GM11168 (cell line): ENCODE results near the gene ATP1A1.

Experiments used
- in situ Hi-C: fragments of 300-500 bp; cut with MboI; formaldehyde crosslinking; loops from one replicate; pipeline ENCODE4 v1.12.0; 2022; ENCODE audit warnings: low sequenced_read_pairs; ENCODE audit not compliant: unreplicated experiment

The ATP1A1 gene

DNA sequence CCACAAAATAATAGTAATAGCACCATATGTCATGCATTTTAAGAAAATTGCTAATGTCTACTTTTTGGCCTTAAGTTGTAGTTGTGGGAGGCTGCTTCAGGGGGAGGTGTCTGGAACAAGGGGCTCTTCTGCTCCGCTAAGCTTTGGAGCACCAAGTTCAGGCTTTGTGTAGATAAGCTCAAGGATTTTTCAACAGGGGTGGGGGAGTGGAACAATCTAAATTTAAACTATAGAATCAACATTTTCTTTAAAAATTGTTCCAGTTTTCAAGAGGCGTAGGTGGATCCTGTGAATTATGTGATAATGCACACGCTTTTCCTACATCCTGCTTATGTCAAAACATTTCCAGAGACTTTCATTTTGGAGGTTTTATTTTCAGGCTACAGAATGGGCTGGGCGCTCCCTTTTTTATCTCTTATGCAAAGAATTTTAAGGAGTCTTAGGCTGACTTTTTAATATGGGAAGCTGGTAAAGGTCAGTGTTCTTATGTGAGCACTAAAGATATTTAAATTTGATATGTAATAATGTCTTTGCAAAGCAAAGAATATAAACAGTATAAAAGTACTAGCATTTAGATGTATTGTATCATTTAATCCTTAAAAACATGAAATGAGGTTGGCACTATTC, 9.9 kb downstream of the ATP1A1 start:
- in situ Hi-C loops = loop anchor here (25.0 kb wide), 1 partner anchor 1671 kb away; the partner anchor contains the start of gene NRAS

DNA sequence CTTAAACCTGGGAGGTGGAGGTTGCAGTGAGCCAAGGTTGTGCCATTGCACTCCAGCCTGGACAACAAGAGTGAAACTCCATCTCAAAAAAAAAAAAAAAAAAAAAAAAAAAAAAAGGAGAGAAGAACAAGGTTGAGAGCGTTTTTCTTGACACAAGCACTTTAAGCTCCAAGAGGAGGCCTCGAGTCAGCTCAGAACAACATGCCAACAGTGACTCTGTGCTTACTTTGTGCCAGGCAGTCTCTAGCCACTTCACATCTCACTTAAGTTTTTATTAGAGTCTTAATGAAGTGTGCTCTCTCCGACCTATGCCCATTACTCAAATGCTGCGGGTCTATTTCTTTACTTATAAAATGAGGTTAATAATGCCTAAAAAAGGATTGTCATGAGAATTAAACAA, 13.0 kb downstream of the ATP1A1 start:
- in situ Hi-C loops = loop anchor here (25.0 kb wide), 1 partner anchor 1674 kb away; the partner anchor contains the start of gene NRAS

DNA sequence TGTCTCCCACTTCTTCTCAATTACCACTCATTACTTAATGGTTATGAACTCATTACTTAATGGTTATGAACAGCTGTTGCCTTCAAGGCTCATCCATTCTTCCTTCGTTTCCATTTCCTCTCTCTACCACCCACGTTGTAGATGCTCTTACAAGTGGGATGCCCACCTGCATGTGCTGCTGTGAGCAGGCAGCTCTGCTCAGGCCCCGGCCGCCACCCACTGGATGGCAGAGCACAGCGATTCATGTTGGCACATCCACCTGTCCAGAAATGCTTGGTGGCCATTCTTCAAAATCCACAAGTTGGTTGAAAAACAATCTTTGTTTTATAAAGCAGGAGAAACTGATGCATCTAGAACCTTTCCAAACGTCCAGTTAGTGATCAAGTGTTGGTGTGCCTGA, 14.5 kb downstream of the ATP1A1 start:
- in situ Hi-C loops = loop anchor here (25.0 kb wide), 1 partner anchor 1675 kb away; the partner anchor contains the start of gene NRAS

DNA sequence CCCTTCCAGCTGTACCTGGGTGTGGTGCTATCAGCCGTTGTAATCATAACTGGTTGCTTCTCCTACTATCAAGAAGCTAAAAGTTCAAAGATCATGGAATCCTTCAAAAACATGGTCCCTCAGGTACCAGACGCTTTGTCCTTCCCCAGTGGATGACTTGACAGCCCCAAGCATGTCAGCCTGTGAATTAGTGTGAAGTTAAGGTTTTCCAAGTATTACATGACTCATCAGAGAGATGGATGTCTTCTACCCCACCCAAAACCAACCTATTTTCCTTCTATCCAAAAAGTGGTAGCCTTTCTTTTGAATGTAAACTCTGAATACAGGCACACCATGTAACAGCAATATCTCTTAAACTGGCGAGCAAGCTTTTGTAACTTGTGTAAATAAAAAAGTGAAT, 15.1 kb downstream of the ATP1A1 start:
- in situ Hi-C loops = loop anchor here (25.0 kb wide), 1 partner anchor 1676 kb away; the partner anchor contains the start of gene NRAS

DNA sequence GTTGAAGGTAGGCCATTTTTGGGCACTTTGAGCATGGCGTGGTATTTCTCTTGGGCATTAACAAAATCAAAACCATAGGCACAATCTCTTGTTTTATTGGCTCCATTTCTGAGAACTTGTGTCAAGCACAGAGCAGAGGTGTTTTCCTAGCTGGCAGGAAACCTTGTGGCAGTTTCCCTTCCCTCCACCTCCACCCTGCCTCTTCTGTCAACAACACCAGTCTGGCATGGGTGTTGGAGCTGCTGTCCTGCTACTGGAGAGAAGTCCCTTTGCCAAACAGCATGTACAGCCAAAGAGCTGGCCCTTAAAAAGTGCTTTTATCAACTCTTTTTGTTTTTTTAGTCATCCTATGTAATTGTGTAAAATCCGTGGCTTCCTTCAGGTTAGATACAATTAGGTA, 16.0 kb downstream of the ATP1A1 start:
- in situ Hi-C loops = loop anchor here (25.0 kb wide), 1 partner anchor 1677 kb away; the partner anchor contains the start of gene NRAS

DNA sequence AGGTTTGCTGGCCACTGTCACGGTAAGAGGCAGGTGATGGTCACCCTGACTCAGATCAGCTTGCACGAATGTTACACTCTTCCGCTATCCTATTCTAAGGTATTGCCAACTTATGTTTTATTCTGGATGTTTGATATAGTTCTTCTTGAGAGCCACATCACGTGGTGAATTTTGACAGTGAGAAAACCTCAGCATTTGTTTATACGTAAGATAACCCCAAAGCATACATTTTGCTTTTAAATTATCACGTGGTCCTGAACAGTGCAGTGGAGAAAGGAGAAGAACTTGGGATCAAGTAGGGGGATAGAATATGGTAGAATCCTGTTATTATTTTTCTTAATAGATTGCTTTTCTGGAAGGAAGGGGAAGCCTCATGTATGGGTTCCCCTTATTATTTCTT, 16.6 kb downstream of the ATP1A1 start:
- in situ Hi-C loops = loop anchor here (5.0 to 25.0 kb wide), 2 partner anchors 83 to 1677 kb away; partner anchors contain the start of gene NRAS

DNA sequence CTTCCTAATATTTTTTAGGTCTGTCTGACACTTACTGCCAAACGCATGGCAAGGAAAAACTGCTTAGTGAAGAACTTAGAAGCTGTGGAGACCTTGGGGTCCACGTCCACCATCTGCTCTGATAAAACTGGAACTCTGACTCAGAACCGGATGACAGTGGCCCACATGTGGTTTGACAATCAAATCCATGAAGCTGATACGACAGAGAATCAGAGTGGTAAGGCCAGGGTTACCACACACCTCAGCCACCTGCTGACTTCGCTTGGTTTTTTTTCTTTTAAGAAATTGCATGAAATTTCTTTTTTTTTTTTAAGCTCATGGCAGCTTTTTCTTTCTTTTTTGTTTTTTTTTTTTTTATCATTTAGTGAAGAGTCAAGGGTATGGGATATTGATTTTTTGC, 17.2 kb downstream of the ATP1A1 start:
- in situ Hi-C loops = loop anchor here (5.0 to 25.0 kb wide), 2 partner anchors 82 to 1678 kb away; partner anchors contain the start of gene NRAS

DNA sequence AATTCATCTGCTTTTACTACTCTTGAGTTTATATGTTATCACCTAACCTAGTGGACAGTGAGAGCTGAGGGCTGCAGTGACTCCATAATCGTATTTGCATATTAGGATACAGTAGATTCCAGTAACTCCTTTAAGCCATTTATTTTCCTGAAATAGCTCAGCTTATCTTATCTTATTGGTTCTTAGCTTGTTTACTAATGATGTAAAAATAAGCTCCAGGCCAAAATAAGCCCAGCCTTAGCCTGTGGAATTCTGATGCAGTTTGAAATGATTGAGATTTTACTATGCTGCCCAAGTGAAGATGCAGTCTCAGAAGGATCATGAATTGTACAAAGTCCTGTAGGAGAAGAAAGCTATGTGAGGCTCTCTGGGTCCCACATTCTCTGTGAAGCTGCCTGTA, 18.1 kb downstream of the ATP1A1 start:
- in situ Hi-C loops = loop anchor here (5.0 to 25.0 kb wide), 2 partner anchors 81 to 1679 kb away; partner anchors contain the start of gene NRAS

DNA sequence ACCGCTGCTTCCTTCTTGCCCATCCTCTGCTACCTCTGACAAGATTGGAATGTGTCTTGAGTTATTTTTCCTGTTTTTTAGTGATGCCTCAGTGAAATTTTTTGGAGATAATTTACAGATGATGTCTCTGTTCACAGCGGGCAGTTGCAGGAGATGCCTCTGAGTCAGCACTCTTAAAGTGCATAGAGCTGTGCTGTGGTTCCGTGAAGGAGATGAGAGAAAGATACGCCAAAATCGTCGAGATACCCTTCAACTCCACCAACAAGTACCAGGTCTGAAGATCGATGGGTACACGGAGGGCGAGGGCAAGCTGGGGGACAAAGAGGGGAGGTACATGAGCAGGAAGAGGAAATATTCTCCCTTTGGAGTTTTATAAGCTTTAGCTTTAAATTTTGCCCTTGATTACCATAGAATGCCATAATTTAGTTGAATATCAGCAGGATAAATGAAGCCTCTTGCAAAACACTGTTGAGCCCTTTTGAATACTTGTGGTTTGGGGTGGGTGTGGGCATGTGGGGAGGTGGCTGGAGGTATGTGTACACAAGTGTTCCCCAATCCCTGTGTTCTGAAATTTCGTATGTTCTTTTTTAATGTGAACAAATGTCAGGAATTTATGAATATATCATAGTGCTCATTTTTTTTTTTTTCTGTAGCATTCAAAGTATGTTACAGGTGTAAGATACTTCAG, 19.8 kb downstream of the ATP1A1 start:
- in situ Hi-C loops = loop anchor here (5.0 to 25.0 kb wide), 2 partner anchors 79 to 1681 kb away; partner anchors contain the start of gene NRAS

DNA sequence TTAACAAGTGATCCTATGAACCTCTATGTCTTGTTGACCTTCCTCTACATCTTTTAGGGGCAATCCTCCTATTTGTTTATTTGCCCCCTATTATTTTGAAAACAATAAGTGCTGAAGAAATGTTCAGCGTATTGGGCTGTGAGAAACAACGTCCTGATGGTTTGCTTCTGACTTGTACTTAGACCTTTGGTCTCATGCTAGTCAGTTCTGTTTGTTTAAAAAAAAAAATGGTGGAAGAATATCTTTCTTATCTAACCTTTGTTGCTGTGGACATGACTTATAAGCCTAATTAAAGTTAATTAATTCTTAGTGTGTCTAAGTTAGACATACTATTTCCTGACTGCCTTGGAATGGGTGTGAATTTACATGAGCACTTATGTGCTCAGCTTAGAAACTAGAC, 20.7 kb downstream of the ATP1A1 start:
- in situ Hi-C loops = loop anchor here (5.0 to 25.0 kb wide), 2 partner anchors 79 to 1681 kb away; partner anchors contain the start of gene NRAS

DNA sequence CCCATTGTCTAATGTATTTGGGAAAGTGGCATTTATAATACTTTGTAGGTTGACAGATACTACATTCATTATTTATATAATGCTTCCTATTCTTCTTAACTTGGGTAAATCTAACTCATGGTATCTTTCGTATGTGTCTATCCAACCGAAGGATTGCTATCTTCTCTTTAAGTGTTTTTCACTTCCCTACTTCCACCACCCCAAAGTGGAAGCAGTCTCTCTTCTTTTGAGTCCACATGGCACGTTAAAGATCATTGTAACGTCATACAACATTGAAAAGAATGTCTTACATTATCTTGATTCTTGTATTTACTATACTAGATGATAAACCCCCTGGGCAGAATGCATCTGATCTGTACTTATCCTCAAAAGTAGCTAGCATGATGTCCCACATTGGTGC, 21.2 kb downstream of the ATP1A1 start:
- in situ Hi-C loops = loop anchor here (5.0 to 25.0 kb wide), 2 partner anchors 78 to 1682 kb away; partner anchors contain the start of gene NRAS

DNA sequence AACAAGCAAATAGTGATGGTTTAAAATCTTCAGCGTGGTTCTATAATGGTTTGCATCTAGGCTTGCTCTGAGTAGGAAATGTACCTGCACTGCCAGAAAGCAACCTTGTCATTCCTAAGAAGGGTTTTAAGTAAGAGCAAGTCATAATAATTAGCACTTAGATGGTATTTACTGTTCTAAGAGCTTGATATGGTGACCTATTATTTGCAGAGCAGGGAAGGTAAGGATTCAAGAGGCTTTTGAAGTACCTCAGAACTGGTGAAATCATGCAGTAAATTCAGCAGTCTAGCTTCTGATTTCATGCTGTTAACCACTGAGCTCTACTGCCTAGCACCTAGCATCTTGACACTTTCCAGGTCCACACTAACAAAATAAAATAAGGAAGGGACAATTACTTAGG, 23.7 kb downstream of the ATP1A1 start:
- in situ Hi-C loops = loop anchor here (25.0 kb wide), 1 partner anchor 1684 kb away; the partner anchor contains the start of gene NRAS

DNA sequence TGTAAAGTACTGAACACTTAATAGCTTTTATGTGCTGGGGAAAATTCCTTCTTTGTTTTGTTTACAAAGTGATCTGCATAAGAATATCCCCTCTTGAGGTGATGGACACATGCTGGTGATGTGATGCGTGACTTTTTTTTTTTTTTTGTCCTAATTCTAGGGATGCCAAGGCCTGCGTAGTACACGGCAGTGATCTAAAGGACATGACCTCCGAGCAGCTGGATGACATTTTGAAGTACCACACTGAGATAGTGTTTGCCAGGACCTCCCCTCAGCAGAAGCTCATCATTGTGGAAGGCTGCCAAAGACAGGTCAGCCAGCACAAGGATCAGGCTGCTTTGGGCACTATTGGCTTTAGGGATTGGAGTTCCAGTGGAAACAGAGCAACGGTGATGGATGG, 24.7 kb downstream of the ATP1A1 start:
- in situ Hi-C loops = loop anchor here (25.0 kb wide), 1 partner anchor 1685 kb away; the partner anchor contains the start of gene NRAS

DNA sequence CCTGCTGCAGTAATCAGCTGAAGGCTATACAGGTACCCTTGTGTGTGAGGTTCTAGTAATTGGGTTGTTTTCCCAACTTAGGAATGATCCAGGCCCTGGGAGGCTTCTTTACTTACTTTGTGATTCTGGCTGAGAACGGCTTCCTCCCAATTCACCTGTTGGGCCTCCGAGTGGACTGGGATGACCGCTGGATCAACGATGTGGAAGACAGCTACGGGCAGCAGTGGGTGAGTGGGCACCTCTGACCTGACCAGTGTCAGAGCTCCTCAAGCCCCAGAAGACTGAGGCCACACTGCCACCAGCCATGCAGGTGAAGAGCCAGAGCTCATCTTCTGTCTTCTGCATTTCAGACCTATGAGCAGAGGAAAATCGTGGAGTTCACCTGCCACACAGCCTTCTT, 27.7 kb downstream of the ATP1A1 start:
- in situ Hi-C loops = no loop called here

DNA sequence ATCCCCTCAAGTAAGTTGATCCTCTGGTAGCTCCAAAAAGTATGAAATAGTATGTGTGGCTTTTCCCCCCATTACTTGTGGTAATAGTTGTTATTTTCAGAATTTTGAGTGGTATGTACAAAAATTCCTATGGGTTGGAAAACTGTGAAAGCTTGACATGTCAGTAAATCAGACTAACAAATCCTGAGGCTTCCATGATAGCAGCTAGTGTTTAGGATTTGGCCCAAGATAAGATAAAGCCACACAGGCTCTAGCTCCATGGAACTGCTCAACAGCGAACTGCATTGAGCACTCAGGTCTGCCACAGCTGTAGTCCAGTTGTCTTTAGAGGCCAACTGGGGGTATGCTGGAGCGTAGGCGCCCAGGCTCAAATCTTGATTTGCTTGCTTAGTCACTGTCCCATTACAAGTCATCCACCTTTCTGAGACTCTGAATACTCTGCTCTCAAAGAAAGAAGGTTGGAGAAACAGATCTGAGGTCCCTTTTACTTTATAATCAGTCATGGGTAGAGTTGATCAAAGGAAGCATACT, 28.7 kb downstream of the ATP1A1 start:
- in situ Hi-C loops = no loop called here

DNA sequence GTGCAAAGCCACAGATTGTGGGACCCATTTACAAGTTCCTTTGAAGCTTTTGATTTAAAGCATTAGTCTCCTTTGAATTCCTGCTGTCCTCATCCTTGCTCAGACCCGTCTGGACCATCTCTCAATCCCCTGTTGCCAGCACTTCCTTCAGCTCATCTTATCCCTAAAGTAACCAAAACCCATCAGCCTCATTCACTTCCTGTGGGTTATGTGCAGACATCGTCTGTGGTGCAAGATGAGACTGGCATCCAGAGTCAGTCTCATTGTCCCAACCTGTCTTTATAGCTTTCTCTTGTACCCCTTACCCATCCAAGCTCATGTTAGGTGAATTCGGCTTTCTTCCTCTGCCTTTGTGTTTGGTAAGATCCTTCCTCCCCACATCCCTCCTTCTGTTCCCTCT, 29.3 kb downstream of the ATP1A1 start:
- in situ Hi-C loops = no loop called here

DNA sequence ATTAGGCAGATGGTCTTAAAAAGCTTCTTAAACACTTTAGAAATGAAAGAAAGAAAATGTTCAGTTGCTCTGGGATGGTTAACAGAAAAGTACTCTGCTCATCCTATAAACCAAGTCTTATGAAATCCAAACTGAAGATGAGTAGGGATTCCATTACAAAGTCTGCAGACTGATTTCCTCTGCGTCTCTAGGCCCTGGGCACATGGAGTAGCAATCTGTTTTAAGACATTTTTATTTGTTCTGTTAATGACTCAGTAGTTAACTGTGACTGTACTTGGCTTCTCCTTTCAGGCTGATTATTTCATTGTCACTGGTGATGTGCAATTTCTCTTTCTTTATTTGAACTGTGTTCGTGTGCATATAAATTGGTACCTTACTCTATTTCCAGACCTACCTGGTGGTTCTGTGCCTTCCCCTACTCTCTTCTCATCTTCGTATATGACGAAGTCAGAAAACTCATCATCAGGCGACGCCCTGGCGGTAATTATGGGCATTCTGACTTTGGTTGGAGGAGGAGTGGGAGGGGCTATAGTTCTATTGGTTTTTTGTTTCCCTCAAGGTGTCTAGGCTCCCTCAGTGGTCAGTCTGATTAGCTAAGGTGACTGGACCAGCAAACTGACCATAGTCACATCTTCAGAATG, 30.6 kb downstream of the ATP1A1 start:
- in situ Hi-C loops = no loop called here

DNA sequence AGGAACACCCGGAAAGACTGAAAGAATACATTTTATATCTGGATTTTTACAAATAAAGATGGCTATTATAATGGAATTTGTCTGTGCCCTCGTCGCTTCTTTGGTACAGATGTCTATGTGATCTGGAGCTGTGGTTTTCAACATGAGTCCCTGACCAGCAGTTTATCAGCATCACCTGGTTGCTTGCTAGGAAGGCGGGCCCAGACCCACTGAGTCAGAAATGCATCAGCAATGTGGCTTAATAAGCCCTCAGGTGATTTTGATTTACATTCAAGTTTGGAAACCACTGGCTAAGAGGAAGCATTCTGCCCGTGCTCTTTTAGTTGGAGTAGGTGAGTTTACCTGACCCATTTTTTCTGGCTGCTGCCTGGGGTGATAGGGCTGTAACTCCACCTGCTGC, 31.7 kb downstream of the ATP1A1 start:
- in situ Hi-C loops = no loop called here

DNA sequence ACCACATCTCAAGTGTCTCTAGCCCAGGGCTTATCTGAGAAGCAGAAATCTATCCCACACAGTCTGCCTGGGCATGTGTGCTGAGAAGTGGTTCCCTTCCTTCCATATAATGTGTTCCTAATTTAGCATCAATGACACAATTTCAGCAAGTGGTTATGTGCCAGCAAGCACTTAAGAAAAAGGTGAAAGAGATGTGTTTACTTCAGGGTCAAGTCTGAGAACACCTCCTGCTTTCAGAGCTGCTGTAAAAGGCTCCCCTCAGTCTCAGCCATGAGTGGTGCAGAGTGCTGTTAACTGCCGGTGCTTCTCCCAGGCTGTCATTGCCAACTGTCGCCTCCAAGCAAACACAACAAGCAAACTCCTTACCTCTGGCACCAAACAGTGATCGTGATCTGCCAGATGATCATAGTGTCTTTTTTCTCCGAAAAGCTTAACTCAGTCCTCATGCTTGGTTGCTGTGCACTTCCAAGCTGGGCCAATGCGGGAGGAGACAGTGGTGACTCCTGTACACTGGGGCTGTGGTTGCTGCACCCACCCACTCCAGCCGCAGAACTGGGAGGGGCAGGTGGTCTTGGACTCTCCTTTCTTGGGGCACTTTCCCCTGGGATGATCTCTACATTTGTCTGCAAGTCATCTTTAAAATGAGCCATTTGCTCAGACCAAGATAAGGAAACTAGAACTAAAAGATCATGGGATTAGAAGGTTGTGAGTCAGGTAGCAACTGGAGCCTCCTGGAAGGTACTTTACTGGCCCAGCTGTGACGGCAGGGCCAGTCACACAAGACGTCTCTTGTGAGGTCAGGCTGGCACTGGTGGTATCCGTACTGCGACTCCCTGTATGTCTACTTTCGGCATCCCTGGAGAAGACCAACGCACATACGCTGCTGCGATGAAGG, 32.4 kb downstream of the ATP1A1 start:
- in situ Hi-C loops = no loop called here
